Stomach (tissue), 4 donors: Measurements from ENCODE around the gene RXFP3.

Source experiments
- POLR2A ChIP-seq, 4 donors: fragments of 450-650 bp; IDR thresholded peaks; one replicate each; pipeline ENCODE4 v1.6.1; 2016; ENCODE audit warnings: antibody characterized with exemption in 4 of 4, control low read depth in 2 of 4, mild to moderate bottlenecking in 1 of 4, moderate library complexity in 1 of 4
- TF ChIP-seq, protein P1 (sequence below), 7 experiments: fragments of 450-650 bp in 4 of 7; fragments of 200-600 bp in 3 of 7; sonication (generic) in 3 of 7; IDR thresholded peaks; one replicate each; pipeline ENCODE4 v1.5.1; 2016 to 2019; ENCODE audit warnings: antibody characterized with exemption in 7 of 7, control low read depth in 2 of 7, mild to moderate bottlenecking in 1 of 7

DNA sequence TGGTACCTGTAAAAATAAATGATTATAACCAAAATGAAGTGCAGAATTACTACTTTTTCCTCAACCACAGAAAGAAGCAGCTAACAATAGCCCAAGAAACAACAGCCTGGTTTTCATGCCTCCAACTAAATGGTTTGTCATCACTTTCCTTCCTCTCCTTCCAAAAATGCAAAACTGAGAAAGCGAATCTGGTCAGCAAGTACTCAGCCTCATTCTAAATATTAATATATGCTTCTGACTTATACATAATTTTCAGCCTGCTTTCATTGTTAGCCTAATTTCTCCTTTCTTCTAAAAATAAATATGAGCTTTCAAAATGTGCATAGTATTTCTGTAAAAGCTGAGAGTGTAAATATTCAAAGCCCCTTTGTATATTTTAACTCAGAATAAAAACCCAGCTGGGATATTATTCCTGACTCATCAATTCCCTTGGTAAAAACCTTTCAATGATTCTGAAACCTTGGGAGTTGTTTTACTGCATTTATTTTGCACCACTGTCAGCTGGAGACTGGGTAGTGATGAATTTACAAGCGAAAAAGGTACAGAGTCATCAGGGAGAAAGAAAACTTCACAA lies 21.5 kb downstream of the RXFP3 start:
- TF ChIP-seq, protein P1, sequence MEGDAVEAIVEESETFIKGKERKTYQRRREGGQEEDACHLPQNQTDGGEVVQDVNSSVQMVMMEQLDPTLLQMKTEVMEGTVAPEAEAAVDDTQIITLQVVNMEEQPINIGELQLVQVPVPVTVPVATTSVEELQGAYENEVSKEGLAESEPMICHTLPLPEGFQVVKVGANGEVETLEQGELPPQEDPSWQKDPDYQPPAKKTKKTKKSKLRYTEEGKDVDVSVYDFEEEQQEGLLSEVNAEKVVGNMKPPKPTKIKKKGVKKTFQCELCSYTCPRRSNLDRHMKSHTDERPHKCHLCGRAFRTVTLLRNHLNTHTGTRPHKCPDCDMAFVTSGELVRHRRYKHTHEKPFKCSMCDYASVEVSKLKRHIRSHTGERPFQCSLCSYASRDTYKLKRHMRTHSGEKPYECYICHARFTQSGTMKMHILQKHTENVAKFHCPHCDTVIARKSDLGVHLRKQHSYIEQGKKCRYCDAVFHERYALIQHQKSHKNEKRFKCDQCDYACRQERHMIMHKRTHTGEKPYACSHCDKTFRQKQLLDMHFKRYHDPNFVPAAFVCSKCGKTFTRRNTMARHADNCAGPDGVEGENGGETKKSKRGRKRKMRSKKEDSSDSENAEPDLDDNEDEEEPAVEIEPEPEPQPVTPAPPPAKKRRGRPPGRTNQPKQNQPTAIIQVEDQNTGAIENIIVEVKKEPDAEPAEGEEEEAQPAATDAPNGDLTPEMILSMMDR (IDR thresholded peaks at IDR 0.05) = no peak
- no peak for TF ChIP-seq POLR2A (IDR thresholded peaks at IDR 0.05)
